Measurements from ENCODE around the gene MYL6.
A peak's percentile ranks its signal among the peaks of the same experiment; 100 is the strongest.

GRCh38 chr12:56158029-56158925 is at the start of gene MYL6:
- peak; percentile 100 for TF ChIP-seq POLR2A (IDR thresholded peaks at IDR 0.05)
- no peak for TF ChIP-seq CTCF (IDR thresholded peaks at IDR 0.05)
